Measurements from ENCODE around the gene NQO2. TPM values are rescaled to one million over a fixed set of nuclear protein-coding genes. Genes with fewer than 3 reads are reported as not detected.

Gene NQO2
- total and polyA plus RNA-seq, 2 of the 13 experiments (the other 11 are each of a cell fraction or from before 2014, with no cell fraction given) = 32.2 to 56.5 TPM

GRCh38 chr6:3063733-3064700, 64.3 kb downstream of the NQO2 start (continued):
- TF ChIP-seq, protein P1, sequence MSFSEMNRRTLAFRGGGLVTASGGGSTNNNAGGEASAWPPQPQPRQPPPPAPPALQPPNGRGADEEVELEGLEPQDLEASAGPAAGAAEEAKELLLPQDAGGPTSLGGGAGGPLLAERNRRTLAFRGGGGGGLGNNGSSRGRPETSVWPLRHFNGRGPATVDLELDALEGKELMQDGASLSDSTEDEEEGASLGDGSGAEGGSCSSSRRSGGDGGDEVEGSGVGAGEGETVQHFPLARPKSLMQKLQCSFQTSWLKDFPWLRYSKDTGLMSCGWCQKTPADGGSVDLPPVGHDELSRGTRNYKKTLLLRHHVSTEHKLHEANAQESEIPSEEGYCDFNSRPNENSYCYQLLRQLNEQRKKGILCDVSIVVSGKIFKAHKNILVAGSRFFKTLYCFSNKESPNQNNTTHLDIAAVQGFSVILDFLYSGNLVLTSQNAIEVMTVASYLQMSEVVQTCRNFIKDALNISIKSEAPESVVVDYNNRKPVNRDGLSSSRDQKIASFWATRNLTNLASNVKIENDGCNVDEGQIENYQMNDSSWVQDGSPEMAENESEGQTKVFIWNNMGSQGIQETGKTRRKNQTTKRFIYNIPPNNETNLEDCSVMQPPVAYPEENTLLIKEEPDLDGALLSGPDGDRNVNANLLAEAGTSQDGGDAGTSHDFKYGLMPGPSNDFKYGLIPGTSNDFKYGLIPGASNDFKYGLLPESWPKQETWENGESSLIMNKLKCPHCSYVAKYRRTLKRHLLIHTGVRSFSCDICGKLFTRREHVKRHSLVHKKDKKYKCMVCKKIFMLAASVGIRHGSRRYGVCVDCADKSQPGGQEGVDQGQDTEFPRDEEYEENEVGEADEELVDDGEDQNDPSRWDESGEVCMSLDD (CRISPR knock-in tag; IDR thresholded peaks at IDR 0.05; ENCODE audit: borderline replicate concordance) = no peak
- TF ChIP-seq ETV6 (CRISPR knock-in tag; conservative IDR thresholded peaks at IDR 0.05) (no peak), ZNF660 (CRISPR knock-in tag; IDR thresholded peaks at IDR 0.05; ENCODE audit: borderline replicate concordance, low read depth) (no peak), SIX4 (CRISPR knock-in tag; IDR thresholded peaks at IDR 0.05) (peak; percentile 33; the same call in 1 of the 2 replicates), STAT6 (CRISPR knock-in tag; IDR thresholded peaks at IDR 0.05; ENCODE audit: borderline replicate concordance) (peak; percentile 75; the same call in 1 of the 2 replicates), ZBTB34 (CRISPR knock-in tag; IDR thresholded peaks at IDR 0.05) (no peak), ZNF263 (CRISPR knock-in tag; IDR thresholded peaks at IDR 0.05) (peak; percentile 91), ARID2 (CRISPR knock-in tag; IDR thresholded peaks at IDR 0.05; ENCODE audit: borderline replicate concordance) (peak; percentile 77; the same call in 1 of the 2 replicates), RAD21 (CRISPR knock-in tag; IDR thresholded peaks at IDR 0.05) (no peak; the same call in 1 of the 2 replicates), SMAD1 (CRISPR knock-in tag; IDR thresholded peaks at IDR 0.05; ENCODE audit: borderline replicate concordance, low read depth) (peak; percentile 91), MTF2 (CRISPR knock-in tag; IDR thresholded peaks at IDR 0.05; ENCODE audit: borderline replicate concordance) (no peak), DMTF1 (CRISPR knock-in tag; IDR thresholded peaks at IDR 0.05) (no peak), BRD4 (CRISPR knock-in tag; IDR thresholded peaks at IDR 0.05) (0 out of 2 replicates have a peak, but pooled peaks have one; percentile 58)
